Bronchial epithelial cell (primary cell): ENCODE data around the gene KIF21B. TPM values are rescaled to one million over a fixed set of nuclear protein-coding genes. Genes with fewer than 3 reads are reported as not detected.
A peak's percentile ranks its signal among the peaks of the same experiment; 100 is the strongest.

ENCODE experiments used
- DNase-seq: peaks from one replicate; pipeline ENCODE4 v3.0.0-alpha.2; 2010; ENCODE audit warnings: low read depth
- FAIRE-seq: peaks from 2 replicates; lab custom pipeline; 2011; peaks lifted over from hg19 to GRCh38; lab: Jason Lieb, UNC
- H3K27me3 ChIP-seq: 2 replicates; pipeline ENCODE4 v1.5.1; 2011; ENCODE audit warnings: low read length; ENCODE audit not compliant: control insufficient read depth, insufficient read depth
- H3K36me3 ChIP-seq: 2 replicates; pipeline ENCODE4 v1.5.1; 2011; ENCODE audit warnings: low read length; ENCODE audit not compliant: control insufficient read depth, insufficient read depth
- H3K4me3 ChIP-seq: 2 replicates; pipeline ENCODE4 v1.5.1; 2011; ENCODE audit warnings: mild to moderate bottlenecking, low read depth, low read length, control low read depth
- CTCF ChIP-seq: IDR thresholded peaks from 2 replicates; pipeline ENCODE4 v1.5.1; 2011; ENCODE audit warnings: mild to moderate bottlenecking, moderate library complexity, low read length, control low read depth, inconsistent platforms; ENCODE audit not compliant: insufficient read depth, severe bottlenecking
- total RNA-seq: library from RNA; depleted of rRNA; stranded (reverse); fragments of >200 nt; gene quantifications from 2 replicates; pipeline ENCODE4 v1.2.1, GENCODE V29; 2014

Gene KIF21B
- total RNA-seq, 1 donor from 2014 or later = 4.2 TPM

DNA sequence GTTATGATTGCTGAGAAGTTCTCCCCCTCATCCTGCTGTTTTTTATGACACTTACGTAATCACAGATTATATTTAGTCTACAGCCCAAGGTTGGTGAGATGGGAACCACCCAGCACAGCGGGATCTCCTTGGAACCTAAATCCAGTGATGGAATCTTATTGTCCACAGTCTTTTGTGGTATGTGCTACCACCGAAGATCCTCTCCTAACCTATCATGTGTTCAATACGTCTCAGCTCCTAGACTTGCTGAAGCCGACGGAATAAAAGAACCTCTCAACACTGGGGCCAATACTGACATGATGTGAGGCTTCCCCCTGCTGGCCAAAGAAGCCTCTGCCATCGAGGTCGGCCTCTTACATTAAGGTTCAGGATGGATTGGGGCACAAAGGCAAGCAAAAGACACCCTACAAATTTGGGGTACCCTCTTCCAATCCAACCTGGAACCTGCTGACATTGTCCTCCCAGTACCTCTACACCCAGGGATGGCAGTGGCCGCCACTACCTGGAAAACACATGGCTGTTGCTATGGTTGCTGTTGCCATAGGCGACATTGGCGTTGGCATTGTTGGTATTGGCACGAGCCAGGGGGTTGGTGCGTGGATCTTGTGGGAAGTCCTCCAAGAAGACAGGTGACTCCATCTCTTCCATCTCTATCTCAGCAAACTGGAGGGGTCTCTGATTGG lies 19.4 kb upstream of the KIF21B start:
- no peak overlapping the region for H3K4me3 ChIP-seq
- DNase-seq (peak; percentile 62), FAIRE-seq (peak; percentile 80)
- TF ChIP-seq CTCF = peak; percentile 86
- H3K27me3 ChIP-seq = peaks cover 3% of the 10 kb centered on the region
- no peaks in the 10 kb centered on the region for H3K36me3 ChIP-seq

DNA sequence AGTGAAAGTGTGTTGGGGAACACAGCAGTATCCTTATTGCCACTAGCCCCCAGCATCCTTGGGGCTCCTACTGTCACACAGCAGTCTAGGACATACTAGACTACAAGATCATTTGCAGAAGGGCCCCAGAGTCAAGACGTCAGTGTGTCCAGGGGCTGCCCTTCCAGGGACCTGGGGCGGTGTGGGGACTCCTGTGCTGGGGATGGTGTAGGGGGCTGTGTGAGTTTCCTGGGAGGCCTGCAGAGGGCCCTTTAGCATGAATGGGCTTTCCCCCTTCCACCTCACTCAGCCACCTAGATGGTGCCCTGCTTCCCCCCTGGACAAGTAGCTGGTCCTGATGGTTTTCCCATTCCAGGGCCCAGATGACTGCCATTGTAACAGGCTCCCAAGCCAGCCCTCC lies 17.5 kb upstream of the KIF21B start:
- Histone ChIP-seq H3K27me3 (peaks cover 3% of the 10 kb centered on the region), H3K4me3 (no peak overlapping the region), H3K36me3 (no peaks in the 10 kb centered on the region)
- TF ChIP-seq CTCF = no peak
- DNase-seq (no peak), FAIRE-seq (no peak)

- FAIRE-seq = no peak
- Histone ChIP-seq H3K4me3 (no peak overlapping the region), H3K36me3 (no peaks in the 10 kb centered on the region), H3K27me3 (peaks cover 3% of the 10 kb centered on the region)
- DNase-seq = no peak
- TF ChIP-seq CTCF = no peak
Observed at GRCh38 chr1:201039876-201040275, 16.4 kb upstream of the KIF21B start.

DNA sequence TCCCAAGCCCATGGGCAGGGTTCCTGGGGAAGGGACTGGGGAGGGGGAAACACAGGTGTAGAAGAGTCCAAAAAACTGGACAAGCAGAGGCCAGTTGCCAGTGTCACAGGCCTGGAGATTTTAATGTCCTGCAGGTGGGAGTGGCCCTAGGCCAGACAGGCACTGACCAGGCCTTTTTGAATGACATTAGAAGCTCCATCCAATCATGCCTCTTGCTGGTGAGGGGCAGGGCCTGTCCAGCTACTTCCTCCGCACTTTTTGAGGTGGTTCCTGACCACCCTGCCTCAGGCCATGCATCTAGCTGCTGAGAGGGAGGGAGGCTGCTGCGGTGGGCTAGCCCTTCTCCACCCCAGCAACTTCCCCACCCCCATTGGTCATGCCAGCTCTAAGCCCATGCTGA lies 15.9 kb upstream of the KIF21B start:
- Histone ChIP-seq H3K36me3 (no peaks in the 10 kb centered on the region), H3K27me3 (peaks cover 3% of the 10 kb centered on the region), H3K4me3 (no peak overlapping the region)
- TF ChIP-seq CTCF = no peak
- DNase-seq (no peak), FAIRE-seq (no peak)

- no peak for DNase-seq
- TF ChIP-seq CTCF = no peak
- Histone ChIP-seq H3K36me3 (no peaks in the 10 kb centered on the region), H3K27me3 (peaks cover 3% of the 10 kb centered on the region), H3K4me3 (no peak overlapping the region)
- FAIRE-seq = no peak
Observed at GRCh38 chr1:201038186-201038876, 14.8 kb upstream of the KIF21B start.
